ENCODE results near the gene WWC1.
"Not testable (repeated sequence)": the region's sequence is repeated elsewhere in the genome, so short reads cannot be mapped to it uniquely, and the experiment has no call there.

The WWC1 gene

GRCh38 chr5:168339109-168339771 lies 47.8 kb downstream of the WWC1 start:
- no peak for DNase-seq

- DNase-seq, result not testable (repeated sequence)
Measured at GRCh38 chr5:168339772-168340140, 48.3 kb downstream of the WWC1 start.

GRCh38 chr5:168340487-168340886 lies 49.0 kb downstream of the WWC1 start:
- no peak for DNase-seq

GRCh38 chr5:168341178-168341577 lies 49.7 kb downstream of the WWC1 start:
- DNase-seq, result no peak

GRCh38 chr5:168342151-168342825 lies 50.8 kb downstream of the WWC1 start:
- DNase-seq, result no peak

- no peak for DNase-seq
Measured at GRCh38 chr5:168342985-168343384, 51.5 kb downstream of the WWC1 start.

GRCh38 chr5:168346417-168346816 lies 55.0 kb downstream of the WWC1 start:
- DNase-seq, result no peak

GRCh38 chr5:168347368-168348083 lies 56.1 kb downstream of the WWC1 start:
- DNase-seq, result no peak

GRCh38 chr5:168348084-168348414 lies 56.6 kb downstream of the WWC1 start:
- no peak for DNase-seq

GRCh38 chr5:168350315-168350714 lies 58.9 kb downstream of the WWC1 start:
- DNase-seq, result no peak

- no peak for DNase-seq
Measured at GRCh38 chr5:168353216-168353957, 61.9 kb downstream of the WWC1 start.

- DNase-seq, result no peak
Measured at GRCh38 chr5:168354397-168354796, 63.0 kb downstream of the WWC1 start.

GRCh38 chr5:168356171-168356570 lies 64.7 kb downstream of the WWC1 start:
- DNase-seq, result no peak

GRCh38 chr5:168356592-168356991 lies 65.1 kb downstream of the WWC1 start:
- no peak for DNase-seq

- DNase-seq, result no peak
Measured at GRCh38 chr5:168357876-168358275, 66.4 kb downstream of the WWC1 start.

GRCh38 chr5:168359820-168360460 lies 68.5 kb downstream of the WWC1 start:
- no peak for DNase-seq

- DNase-seq, result no peak
Measured at GRCh38 chr5:168360521-168361285, 69.3 kb downstream of the WWC1 start.

GRCh38 chr5:168362097-168362885 lies 70.8 kb downstream of the WWC1 start:
- DNase-seq, result no peak

GRCh38 chr5:168364151-168364661 lies 72.8 kb downstream of the WWC1 start:
- DNase-seq, result no peak

GRCh38 chr5:168364750-168365550 lies 73.5 kb downstream of the WWC1 start:
- DNase-seq, result no peak

Data from activated gamma-delta T cell treated with Interleukin-2 at 50 U/mL for 16 hours (primary cell).